ENCODE measurements around the gene IFT122.

Gene IFT122

DNA sequence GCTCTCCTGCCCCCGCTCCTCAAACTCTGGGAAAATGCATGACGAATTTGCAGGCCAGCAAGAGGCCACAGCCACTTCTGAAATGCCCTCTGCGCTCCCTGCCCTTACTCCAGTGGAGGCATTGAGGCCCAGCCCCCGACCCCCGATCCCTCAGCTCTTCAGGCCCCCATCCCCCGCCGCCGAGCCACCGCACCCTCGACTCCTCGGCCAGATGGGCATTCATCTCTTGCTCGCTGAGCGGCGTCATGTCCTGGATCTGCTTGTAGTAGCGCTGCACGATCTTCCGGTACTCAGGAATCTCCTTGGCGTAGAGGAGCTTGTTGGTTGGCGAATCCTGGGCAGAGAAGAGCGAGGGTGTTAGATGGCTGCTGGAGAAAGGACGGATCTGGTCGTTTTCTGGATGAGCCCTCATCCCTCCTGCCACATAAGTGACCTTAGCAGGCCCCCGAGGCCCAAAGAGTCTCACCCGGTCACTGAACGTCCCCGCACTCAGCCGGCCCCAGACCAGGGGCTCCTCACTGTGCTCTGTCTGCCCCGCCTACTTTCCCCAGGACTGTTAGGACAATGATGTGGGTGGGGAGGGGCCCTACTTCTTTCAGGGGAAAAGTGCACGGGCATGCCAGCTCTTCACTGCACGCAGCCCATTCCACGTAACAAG is 117.0 kb downstream of the IFT122 start:
- no peaks in the 10 kb centered on the region for H3K9me3 ChIP-seq (replicated peaks in 1 of 11)
- H3K27ac ChIP-seq: peak overlapping the region in 6 of 11 experiments; percentile 71 to 85 (median 82); a peak in 6 of 22 replicates
- peak overlapping the region; percentile 80 to 97 (median 95) for H3K4me2 ChIP-seq
- peaks cover 96 to 100% (median 99%) of the 10 kb centered on the region in 10 experiments for H3K4me1 ChIP-seq
- H3K36me3 ChIP-seq: peaks cover 34 to 73% (median 51%) of the 10 kb centered on the region in 11 experiments
- TF ChIP-seq Cebpa-rat (IDR thresholded peaks at IDR 0.05): no peak
- H4K20me1 ChIP-seq: peaks cover 0 to 67% (median 5%) of the 10 kb centered on the region in 11 experiments; a peak in 10 of 22 replicates
- H3K4me3 ChIP-seq: no peak overlapping the region
- no peaks in the 10 kb centered on the region for H3K27me3 ChIP-seq
- H3K9ac ChIP-seq: peak overlapping the region in 5 of 11 experiments; percentile 12 to 79 (median 65); a peak in 5 of 22 replicates

GRCh38 chr3:129557548-129557894 is 117.5 kb downstream of the IFT122 start:
- TF ChIP-seq Cebpa-rat (IDR thresholded peaks at IDR 0.05): no peak
- no peak overlapping the region for H3K4me3 ChIP-seq
- no peaks in the 10 kb centered on the region for H3K27me3 ChIP-seq
- peaks cover 39 to 78% (median 56%) of the 10 kb centered on the region in 11 experiments for H3K36me3 ChIP-seq
- peak overlapping the region in 9 of 11 experiments; percentile 71 to 88 (median 81); a peak in 13 of 22 replicates for H3K27ac ChIP-seq
- H3K4me1 ChIP-seq: peaks cover 97 to 100% (median 100%) of the 10 kb centered on the region in 10 experiments
- H3K9ac ChIP-seq: peak overlapping the region in 8 of 11 experiments; percentile 12 to 79 (median 74); a peak in 11 of 22 replicates
- no peaks in the 10 kb centered on the region for H3K9me3 ChIP-seq (replicated peaks in 1 of 11)
- peaks cover 0 to 72% (median 5%) of the 10 kb centered on the region in 11 experiments; a peak in 10 of 22 replicates for H4K20me1 ChIP-seq
- peak overlapping the region; percentile 80 to 97 (median 95) for H3K4me2 ChIP-seq

DNA sequence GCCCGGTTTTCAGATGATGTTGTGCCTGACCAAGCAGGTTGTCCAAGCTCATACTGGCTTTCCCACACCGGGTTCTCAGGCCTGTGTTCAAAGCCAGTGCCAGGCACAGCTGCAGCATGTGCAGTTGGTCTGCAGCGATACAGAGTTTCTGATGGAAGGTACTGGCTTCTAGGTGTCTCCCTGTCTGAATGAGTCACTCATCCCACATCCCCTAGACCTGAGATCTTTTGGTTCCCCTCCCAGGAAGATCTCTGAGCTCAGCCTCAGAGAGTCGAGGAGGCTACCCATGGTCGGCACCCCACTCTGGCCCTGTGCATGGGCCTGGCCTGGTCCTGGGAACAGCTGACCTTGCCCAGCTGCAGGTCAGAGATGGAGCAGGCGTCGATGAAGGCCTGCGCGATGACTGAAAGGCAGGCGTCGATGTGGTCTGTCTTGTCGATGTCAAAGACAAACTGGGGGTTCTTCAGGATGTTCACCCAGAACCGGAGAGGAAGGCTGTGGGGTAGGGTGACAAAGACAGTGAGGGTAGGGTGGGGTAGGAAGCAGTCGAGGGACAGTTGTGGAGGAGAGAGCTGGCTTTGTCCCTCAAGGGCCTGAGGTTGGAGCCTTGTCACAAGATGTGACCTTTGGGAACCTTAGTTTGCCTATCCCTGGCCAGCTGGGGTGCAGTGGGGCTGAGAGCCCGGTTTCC is 118.2 kb downstream of the IFT122 start:
- Histone ChIP-seq H3K27ac (peak overlapping the region; percentile 49 to 88 (median 81); a peak in 20 of 22 replicates), H3K36me3 (peaks cover 46 to 85% (median 63%) of the 10 kb centered on the region in 11 experiments), H3K9me3 (replicated peaks in 1 of 11) (no peaks in the 10 kb centered on the region), H3K27me3 (no peaks in the 10 kb centered on the region), H3K9ac (peak overlapping the region; percentile 12 to 79 (median 74); a peak in 18 of 22 replicates), H3K4me2 (peak overlapping the region; percentile 80 to 97 (median 95)), H3K4me1 (peaks cover 90 to 100% (median 99%) of the 10 kb centered on the region in 10 experiments), H4K20me1 (peaks cover 0 to 79% (median 5%) of the 10 kb centered on the region in 11 experiments; a peak in 10 of 22 replicates), H3K4me3 (peak overlapping the region in 8 of 10 experiments; percentile 41 to 65 (median 53); a peak in 11 of 20 replicates)
- TF ChIP-seq Cebpa-rat (IDR thresholded peaks at IDR 0.05): no peak

DNA sequence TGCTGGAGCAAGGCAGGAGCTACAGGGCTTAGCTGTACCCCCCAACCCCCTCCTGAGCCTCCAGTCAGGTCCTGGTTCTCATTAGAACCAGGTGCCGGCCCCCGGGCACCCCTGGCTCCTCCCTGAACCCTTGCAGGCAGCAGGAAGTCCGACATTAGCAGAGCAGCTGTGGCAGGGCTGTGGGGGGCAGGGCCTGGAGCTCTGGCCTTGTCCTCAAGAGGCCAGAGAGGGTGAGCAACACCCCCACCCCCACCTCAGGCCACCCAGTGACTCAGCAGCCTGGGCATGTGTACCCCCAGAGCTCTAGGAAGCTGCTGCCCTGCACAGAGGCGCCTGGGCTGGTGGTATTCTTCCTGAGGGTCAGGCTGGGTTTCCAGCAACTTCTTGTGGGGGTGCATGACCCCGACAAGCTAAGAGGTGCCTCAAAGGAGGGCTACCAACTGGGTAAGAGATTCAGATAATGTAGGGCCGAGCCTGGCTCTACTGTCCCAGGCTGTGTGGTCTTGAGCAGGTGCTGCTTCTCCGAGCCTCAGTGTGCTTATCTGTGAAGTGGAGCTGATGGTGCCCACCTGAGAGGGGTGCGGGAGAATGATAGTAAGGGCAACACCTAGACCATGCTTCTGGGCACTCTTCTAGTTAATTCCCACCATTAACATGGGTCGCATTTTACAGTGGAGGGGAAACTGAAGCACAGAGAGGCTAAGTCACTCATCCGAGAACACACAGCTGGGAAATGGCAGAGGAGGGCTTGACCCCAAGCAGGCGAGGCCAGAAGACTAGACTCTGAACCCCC is 118.9 kb downstream of the IFT122 start:
- Histone ChIP-seq H4K20me1 (peaks cover 0 to 87% (median 5%) of the 10 kb centered on the region in 11 experiments; a peak in 10 of 22 replicates), H3K36me3 (peaks cover 53 to 92% (median 70%) of the 10 kb centered on the region in 11 experiments), H3K9ac (peak overlapping the region; percentile 12 to 79 (median 74); a peak in 20 of 22 replicates), H3K9me3 (replicated peaks in 1 of 11) (no peaks in the 10 kb centered on the region), H3K4me1 (peaks cover 83 to 100% (median 93%) of the 10 kb centered on the region in 10 experiments), H3K27me3 (no peaks in the 10 kb centered on the region), H3K4me2 (peak overlapping the region; percentile 80 to 97 (median 95)), H3K4me3 (peak overlapping the region in 8 of 10 experiments; percentile 41 to 65 (median 53); a peak in 13 of 20 replicates), H3K27ac (peak overlapping the region; percentile 49 to 88 (median 81); a peak in 21 of 22 replicates)
- no peak for TF ChIP-seq Cebpa-rat (IDR thresholded peaks at IDR 0.05)

DNA sequence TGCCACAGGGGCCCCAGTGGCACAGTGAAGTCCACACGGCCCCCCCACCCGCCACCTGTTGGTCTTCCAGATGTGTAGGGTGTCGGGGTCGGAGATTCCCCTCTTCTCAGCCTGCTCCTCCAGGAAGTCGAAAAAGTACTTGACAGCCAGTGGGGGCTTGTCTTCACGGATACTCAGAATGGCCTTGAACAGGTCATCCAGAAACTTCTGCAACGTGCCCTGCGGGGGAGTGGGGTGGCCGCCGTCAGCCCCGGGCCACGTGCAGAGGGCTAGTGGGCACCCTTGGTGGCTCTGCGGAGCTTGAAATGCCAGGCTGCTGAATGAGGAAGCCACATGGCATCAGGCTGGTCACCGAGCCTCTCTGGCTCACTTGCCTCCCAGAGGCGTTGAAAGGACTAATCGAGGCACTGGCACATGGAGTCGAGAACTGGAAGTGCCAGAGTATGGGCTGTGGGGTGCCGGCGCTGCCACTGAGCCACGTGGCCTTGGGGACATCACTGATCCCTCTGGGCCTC is 119.6 kb downstream of the IFT122 start:
- H3K36me3 ChIP-seq: peaks cover 60 to 98% (median 77%) of the 10 kb centered on the region in 11 experiments
- H3K4me1 ChIP-seq: peaks cover 76 to 100% (median 87%) of the 10 kb centered on the region in 10 experiments
- no peak for TF ChIP-seq Cebpa-rat (IDR thresholded peaks at IDR 0.05)
- no peaks in the 10 kb centered on the region for H3K9me3 ChIP-seq (replicated peaks in 1 of 11)
- H3K27ac ChIP-seq: peak overlapping the region; percentile 49 to 88 (median 81); a peak in 21 of 22 replicates
- H3K27me3 ChIP-seq: no peaks in the 10 kb centered on the region
- peak overlapping the region; percentile 62 to 79 (median 74); a peak in 19 of 22 replicates for H3K9ac ChIP-seq
- peaks cover 0 to 93% (median 5%) of the 10 kb centered on the region in 11 experiments; a peak in 11 of 22 replicates for H4K20me1 ChIP-seq
- peak overlapping the region in 9 of 10 experiments; percentile 25 to 65 (median 52); a peak in 17 of 20 replicates for H3K4me3 ChIP-seq
- peak overlapping the region; percentile 80 to 97 (median 95) for H3K4me2 ChIP-seq

DNA sequence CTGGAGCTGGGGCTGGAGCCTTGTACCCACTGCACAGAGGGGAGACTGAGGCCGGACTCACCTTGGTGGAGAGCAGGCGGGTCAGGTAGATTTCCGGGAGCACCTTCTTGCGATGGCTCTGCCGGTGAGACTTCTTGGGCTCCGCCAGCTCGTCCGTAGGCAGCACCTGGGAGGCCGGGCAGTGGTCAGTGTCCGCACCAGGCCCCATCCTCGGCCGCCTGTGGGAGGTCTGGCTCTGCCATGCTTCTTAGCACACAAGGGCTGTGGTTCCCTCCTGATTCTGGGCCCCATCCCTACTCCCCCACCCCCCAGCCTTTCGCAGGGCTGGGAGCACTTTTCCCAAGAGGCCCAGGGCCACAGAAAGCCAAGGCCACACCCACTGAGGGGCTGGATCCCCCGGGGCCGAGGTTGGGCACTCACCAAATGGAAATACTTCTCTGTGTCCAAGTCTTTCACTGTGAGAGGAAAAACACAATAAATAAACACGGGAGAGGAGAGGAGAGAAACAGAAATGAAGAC is 120.3 kb downstream of the IFT122 start:
- Histone ChIP-seq H3K27me3 (no peaks in the 10 kb centered on the region), H3K9me3 (replicated peaks in 1 of 11) (no peaks in the 10 kb centered on the region), H3K9ac (peak overlapping the region; percentile 65 to 79 (median 74); a peak in 21 of 22 replicates), H3K27ac (peak overlapping the region; percentile 3 to 88 (median 81); a peak in 20 of 22 replicates), H3K4me2 (peak overlapping the region; percentile 80 to 97 (median 95)), H3K4me3 (peak overlapping the region in 9 of 10 experiments; percentile 25 to 65 (median 52); a peak in 17 of 20 replicates), H3K4me1 (peaks cover 69 to 100% (median 80%) of the 10 kb centered on the region in 10 experiments), H4K20me1 (peaks cover 0 to 94% (median 5%) of the 10 kb centered on the region in 11 experiments; a peak in 10 of 22 replicates), H3K36me3 (peaks cover 67 to 98% (median 84%) of the 10 kb centered on the region in 11 experiments)
- no peak for TF ChIP-seq Cebpa-rat (IDR thresholded peaks at IDR 0.05)

- no peaks in the 10 kb centered on the region for H3K27me3 ChIP-seq
- TF ChIP-seq Cebpa-rat (IDR thresholded peaks at IDR 0.05): no peak
- peak overlapping the region in 9 of 10 experiments; percentile 25 to 65 (median 52); a peak in 14 of 20 replicates for H3K4me3 ChIP-seq
- peak overlapping the region; percentile 80 to 97 (median 95) for H3K4me2 ChIP-seq
- peaks cover 0 to 94% (median 2%) of the 10 kb centered on the region in 11 experiments; a peak in 10 of 22 replicates for H4K20me1 ChIP-seq
- H3K4me1 ChIP-seq: peaks cover 62 to 100% (median 72%) of the 10 kb centered on the region in 10 experiments
- no peaks in the 10 kb centered on the region for H3K9me3 ChIP-seq (replicated peaks in 1 of 11)
- peak overlapping the region; percentile 65 to 79 (median 74) for H3K9ac ChIP-seq
- H3K27ac ChIP-seq: peak overlapping the region; percentile 40 to 88 (median 81); a peak in 21 of 22 replicates
- peaks cover 70 to 98% (median 86%) of the 10 kb centered on the region in 11 experiments for H3K36me3 ChIP-seq
Measured at GRCh38 chr3:129560911-129561594, 121.0 kb downstream of the IFT122 start.
